GM12878 (cell line): ENCODE data around the gene AOAH. TPM values are rescaled to one million over a fixed set of nuclear protein-coding genes. Genes with fewer than 3 reads are reported as not detected.
"Not testable (repeated sequence)": the region's sequence is repeated elsewhere in the genome, so short reads cannot be mapped to it uniquely, and the experiment has no call there.

Experiments
- ATAC-seq: fragments of 200-7000 bp; cut with Tn5 transposase; 3 replicates; pipeline ENCODE4 v1.9.1; 2020; ENCODE audit warnings: mild to moderate bottlenecking, moderate library complexity
- BruUV-seq: library from RNA; stranded (reverse); fragments of 400-500 nt; replicated peaks from 2 replicates; lab custom pipeline; 2021; lab: Mats Ljungman, UMichigan
- CTCF ChIA-PET: fragments of 300-600 bp; sonication (Branson Sonifier 250); formaldehyde crosslinking; extraction: SDS; loops from one replicate; lab custom pipeline; 2021; ENCODE audit warnings: inconsistent platforms; lab: Yijun Ruan, JAX
- POLR2A ChIA-PET: fragments of 350-600 bp; formaldehyde crosslinking; extraction: SDS; loops from one replicate; lab custom pipeline; 2021; ENCODE audit warnings: inconsistent platforms; lab: Charles Lee
- RAD21 ChIA-PET: fragments of 300-600 bp; sonication (Branson Sonifier 250); formaldehyde crosslinking; loops from one replicate; lab custom pipeline; 2023; ENCODE audit warnings: antibody characterized with exemption; ENCODE audit not compliant: unreplicated experiment; lab: Charles Lee
- SMC1A ChIA-PET: fragments of 300-600 bp; sonication (Branson Sonifier 250); formaldehyde crosslinking; loops from one replicate; lab custom pipeline; 2023; ENCODE audit not compliant: unreplicated experiment, uncharacterized antibody; lab: Charles Lee
- DNase-seq: peaks from one replicate; pipeline ENCODE4 v3.0.0-alpha.2; 2011; ENCODE audit warnings: low read depth, low spot score
- FAIRE-seq: peaks from 3 replicates; lab custom pipeline; 2011; peaks lifted over from hg19 to GRCh38; lab: Jason Lieb, UNC
- H2AFZ ChIP-seq: 2 replicates; pipeline ENCODE4 v1.6.0; 2011; ENCODE audit warnings: low read depth, low read length, control low read depth; ENCODE audit not compliant: control insufficient read depth
- H3K27ac ChIP-seq: 2 replicates; pipeline ENCODE4 v1.5.1; 2011; ENCODE audit warnings: control low read depth; ENCODE audit not compliant: control insufficient read depth, insufficient read depth
- H3K27me3 ChIP-seq, 2 experiments: replicated peaks in 1 of 2; 2 replicates each; pipeline versions ENCODE4 v1.6.0 to v1.6.1; 2011; ENCODE audit warnings: low read length in 1 of 2; ENCODE audit not compliant: control insufficient read depth in 2 of 2, insufficient read depth in 2 of 2
- H3K36me3 ChIP-seq, 2 experiments: 2 replicates each; pipeline ENCODE4 v1.5.1; 2011; ENCODE audit warnings: low read length in 1 of 2; ENCODE audit not compliant: control insufficient read depth in 2 of 2, insufficient read depth in 2 of 2
- H3K4me1 ChIP-seq: 2 replicates; pipeline ENCODE4 v1.6.1; 2011; ENCODE audit warnings: mild to moderate bottlenecking, low read length, moderate library complexity, mixed read lengths; ENCODE audit not compliant: control insufficient read depth, insufficient read depth
- H3K4me2 ChIP-seq: 2 replicates; pipeline ENCODE4 v1.6.0; 2011; ENCODE audit warnings: control low read depth; ENCODE audit not compliant: control insufficient read depth, insufficient read depth
- H3K4me3 ChIP-seq: fragments of 200-600 bp; sonication (generic); 2 replicates; pipeline ENCODE4 v1.5.1; 2016
- H3K79me2 ChIP-seq: 2 replicates; pipeline ENCODE4 v1.6.0; 2011; ENCODE audit warnings: low read length; ENCODE audit not compliant: control insufficient read depth, insufficient read depth
- H3K9ac ChIP-seq: 2 replicates; pipeline ENCODE4 v1.8.0; 2011; ENCODE audit warnings: low read length, control low read depth, mixed read lengths; ENCODE audit not compliant: control insufficient read depth, insufficient read depth
- H3K9me3 ChIP-seq: replicated peaks from 3 replicates; pipeline ENCODE4 v1.5.1; 2011; ENCODE audit warnings: mild to moderate bottlenecking, low read length; ENCODE audit not compliant: control insufficient read depth, insufficient read depth
- H4K20me1 ChIP-seq: 2 replicates; pipeline ENCODE4 v1.6.0; 2011; ENCODE audit not compliant: control insufficient read depth, insufficient read depth
- ATF7 ChIP-seq: fragments of 450-650 bp; IDR thresholded peaks from 2 replicates; pipeline ENCODE4 v1.6.1; 2016; ENCODE audit warnings: low read depth, mild to moderate bottlenecking
- CBX5 ChIP-seq: sonication (generic); IDR thresholded peaks from 2 replicates; pipeline ENCODE4 v1.6.1; 2016; ENCODE audit warnings: low read depth, moderate library complexity, mild to moderate bottlenecking, inconsistent platforms
- CHD1 ChIP-seq: IDR thresholded peaks from 2 replicates; pipeline ENCODE4 v1.6.1; 2012; ENCODE audit warnings: low read depth, low read length, improper control_type of control experiment
- CREB1 ChIP-seq: IDR thresholded peaks from 2 replicates; pipeline ENCODE4 v1.6.1; 2012; ENCODE audit warnings: low read depth, mild to moderate bottlenecking, inconsistent platforms
- CREM ChIP-seq: IDR thresholded peaks from 2 replicates; pipeline ENCODE4 v1.6.1; 2014; ENCODE audit warnings: antibody characterized with exemption, low read depth
- EGR1 ChIP-seq, 2 experiments: IDR thresholded peaks; 1 replicate in 1 of 2; 2 replicates in 1 of 2; pipeline ENCODE4 v1.6.1; 2011 to 2012; ENCODE audit warnings: low read depth in 2 of 2, low read length in 2 of 2, borderline replicate concordance in 1 of 2, mild to moderate bottlenecking in 1 of 2, moderate library complexity in 1 of 2
- HSF1 ChIP-seq: fragments of 150-350 bp; IDR thresholded peaks from 2 replicates; pipeline ENCODE4 v1.6.1; 2014; ENCODE audit warnings: mild to moderate bottlenecking, low read depth, low read length
- IKZF1 ChIP-seq: fragments of 450-650 bp; conservative IDR thresholded peaks from 2 replicates; pipeline ENCODE4 v1.6.1; 2017; ENCODE audit warnings: antibody characterized with exemption, mild to moderate bottlenecking
- MTA3 ChIP-seq: IDR thresholded peaks from 2 replicates; pipeline ENCODE4 v1.6.1; 2012; ENCODE audit warnings: low read length, inconsistent platforms, borderline replicate concordance
- MYC ChIP-seq: IDR thresholded peaks from 2 replicates; pipeline ENCODE4 v1.6.1; 2011; ENCODE audit warnings: mild to moderate bottlenecking, low read length, moderate library complexity, inconsistent platforms; ENCODE audit not compliant: insufficient read depth, insufficient replicate concordance, insufficient read length, severe bottlenecking
- NR2F1 ChIP-seq: fragments of 450-650 bp; conservative IDR thresholded peaks from 2 replicates; pipeline ENCODE4 v1.6.1; 2017; ENCODE audit warnings: mild to moderate bottlenecking
- PBX3 ChIP-seq: IDR thresholded peaks from 2 replicates; pipeline ENCODE4 v1.6.1; 2011; ENCODE audit warnings: mild to moderate bottlenecking, low read depth, low read length, moderate library complexity; ENCODE audit not compliant: insufficient replicate concordance
- SREBF2 ChIP-seq: IDR thresholded peaks from 2 replicates; pipeline ENCODE4 v1.6.1; 2012; ENCODE audit warnings: mild to moderate bottlenecking, low read length
- SUPT20H ChIP-seq: IDR thresholded peaks from 2 replicates; pipeline ENCODE4 v1.6.1; 2011; ENCODE audit warnings: low read depth, mild to moderate bottlenecking, low read length, moderate library complexity, borderline replicate concordance; ENCODE audit not compliant: control insufficient read depth
- WGBS: methylation state at CpG from one replicate; pipeline ENCODE4 v1.1.6; 2016; ENCODE audit warnings: low lambda C conversion rate; ENCODE audit not compliant: insufficient replicate concordance, insufficient coverage; ENCODE audit errors: missing lambda C conversion rate; 5-methylcytosine and 5-hydroxymethylcytosine counted together
- in situ Hi-C: fragments of 300-500 bp; cut with MboI; formaldehyde crosslinking; loops from 9 replicates; pipeline ENCODE4 v1.14.3; 2018; ENCODE audit warnings: mixed read lengths
- intact Hi-C: fragments of 100-400 bp; cut with micrococcal nuclease; formaldehyde crosslinking; loops from one replicate; pipeline ENCODE4 v1.14.2; 2022; ENCODE audit not compliant: unreplicated experiment
- polyA plus RNA-seq, 11 experiments: library from polyadenylated mRNA; depleted of rRNA in 4 of 11; unstranded in 6 of 11; stranded (reverse) in 5 of 11; fragments of >200 nt; fragmentation: Nextera tagmentation in 4 of 11; fragmentation: Illumina TruSeq in 1 of 11; extraction: Ambion mirVana in 4 of 11; extraction: Trizol in 1 of 11; gene quantifications; 1 replicate in 1 of 11; 2 replicates in 10 of 11; pipeline versions ENCODE4 v1.2.1 to v1.2.3, GENCODE V29; 2011 to 2016; ENCODE audit warnings: inconsistent platforms in 2 of 11, missing spikeins in 2 of 11, low read depth in 1 of 11
- total RNA-seq, 4 experiments: library from RNA; depleted of rRNA in 3 of 4; stranded (reverse); fragments of >200 nt in 3 of 4; fragmentation: Illumina TruSeq in 1 of 4; extraction: Trizol in 1 of 4; gene quantifications; 2 replicates each; pipeline versions ENCODE4 v1.2.1 to v1.2.3, GENCODE V29; 2013 to 2021
- TF ChIP-seq, protein P1 (sequence below): fragments of 450-650 bp; IDR thresholded peaks from 2 replicates; pipeline ENCODE4 v1.6.1; 2016; ENCODE audit warnings: mild to moderate bottlenecking

AOAH gene
- total and polyA plus RNA-seq, 10 of the 15 experiments (the other 5 are each of a cell fraction or from before 2014, with no cell fraction given), result 0.32 to 2.8 (median 1.4) TPM

DNA sequence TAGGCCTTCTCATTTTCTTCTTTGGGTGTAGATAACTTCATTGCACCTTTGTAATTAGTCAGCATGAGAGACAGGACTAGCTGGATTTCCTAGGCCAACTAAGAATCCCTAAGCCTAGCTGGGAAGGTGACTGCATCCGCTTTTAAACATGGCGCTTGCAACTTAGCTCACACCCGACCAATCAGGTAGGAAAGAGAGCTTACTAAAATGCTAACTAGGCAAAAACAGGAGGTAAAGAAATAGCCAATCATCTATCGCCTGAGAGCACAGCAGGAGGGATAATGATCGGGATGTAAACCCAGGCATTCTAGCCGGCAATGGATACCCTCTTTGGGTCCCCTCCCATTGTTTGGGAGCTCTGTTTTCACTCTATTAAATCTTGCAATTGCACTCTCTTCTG, 75.0 kb downstream of the AOAH start:
- H3K9me3 ChIP-seq, ATAC-seq, H3K9ac ChIP-seq, H4K20me1 ChIP-seq, FAIRE-seq, H3K79me2 ChIP-seq, POLR2A ChIA-PET, RAD21 ChIA-PET, H3K36me3 ChIP-seq, BruUV-seq, H3K4me3 ChIP-seq, H2AFZ ChIP-seq, intact Hi-C loops, H3K4me1 ChIP-seq, H3K27ac ChIP-seq, DNase-seq, in situ Hi-C loops, H3K4me2 ChIP-seq, H3K27me3 ChIP-seq: not testable (repeated sequence)
- SMC1A ChIA-PET, result interaction anchor here (0.6 to 1.8 kb wide), 3 partner anchors 8 to 42 kb away, joined by 3 to 5 read pairs (median 4); no protein-coding TSS in a partner anchor
- WGBS, result 72% methylated on average over 6 of the region's 6 CpGs
- CTCF ChIA-PET, result interaction anchor here (0.5 to 1.1 kb wide), 3 partner anchors 22 to 156 kb away, joined by 3 to 4 read pairs (median 3); no protein-coding TSS in a partner anchor

DNA sequence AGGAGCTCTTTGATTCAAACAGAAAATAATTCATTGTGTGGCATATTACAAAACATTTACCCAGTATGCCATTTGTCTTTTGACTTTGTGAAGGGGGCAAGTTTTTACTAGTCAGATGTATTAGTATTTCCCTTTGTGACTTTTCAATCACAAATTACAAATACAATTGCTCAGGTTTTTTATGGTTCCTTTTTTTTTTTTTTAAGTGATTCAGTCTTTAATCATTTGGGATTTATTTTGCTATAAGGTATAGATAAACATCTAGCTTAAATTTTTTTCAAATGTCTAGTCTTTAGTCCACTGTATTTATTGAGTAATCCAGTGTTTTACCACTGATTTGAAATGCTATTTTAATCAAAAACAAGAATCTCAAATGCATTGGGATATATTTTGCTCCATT, 75.9 kb downstream of the AOAH start:
- no peaks in the 10 kb centered on the region for H4K20me1 ChIP-seq
- ATAC-seq (no peak), DNase-seq (no peak), FAIRE-seq (no peak)
- no peak overlapping the region for H3K27ac ChIP-seq
- no peaks in the 10 kb centered on the region for H3K79me2 ChIP-seq
- no peaks in the 10 kb centered on the region for H3K36me3 ChIP-seq
- H3K27me3 ChIP-seq, result peaks cover 0 to 1% of the 10 kb centered on the region in 2 experiments; a peak in 2 of 4 replicates
- H3K9ac ChIP-seq, result no peak overlapping the region
- intact Hi-C loops, result no loop called here
- in situ Hi-C loops, result no loop called here
- no peak overlapping the region for H2AFZ ChIP-seq
- ChIA-PET POLR2A (no interaction called here), RAD21 (no interaction called here), CTCF (interaction anchor here (1.1 kb wide), 2 partner anchors 22 to 24 kb away, joined by 3 read pairs; no protein-coding TSS in a partner anchor), SMC1A (interaction anchor here (1.0 to 1.8 kb wide), 2 partner anchors 21 to 28 kb away, joined by 5 read pairs; no protein-coding TSS in a partner anchor)
- TF ChIP-seq CBX5 (no peak), MTA3 (no peak), CREB1 (no peak), MYC (no peak), HSF1 (no peak), CHD1 (no peak), SREBF2 (no peak), IKZF1 (no peak), NR2F1 (no peak), PBX3 (no peak), CREM (no peak), EGR1 (IDR thresholded peaks at IDR 0.05; ENCODE audit: borderline replicate concordance in 1 of 2, low read depth in 2 of 2, low read length in 2 of 2) (no peak), SUPT20H (no peak), ATF7 (no peak)
- TF ChIP-seq, protein P1, sequence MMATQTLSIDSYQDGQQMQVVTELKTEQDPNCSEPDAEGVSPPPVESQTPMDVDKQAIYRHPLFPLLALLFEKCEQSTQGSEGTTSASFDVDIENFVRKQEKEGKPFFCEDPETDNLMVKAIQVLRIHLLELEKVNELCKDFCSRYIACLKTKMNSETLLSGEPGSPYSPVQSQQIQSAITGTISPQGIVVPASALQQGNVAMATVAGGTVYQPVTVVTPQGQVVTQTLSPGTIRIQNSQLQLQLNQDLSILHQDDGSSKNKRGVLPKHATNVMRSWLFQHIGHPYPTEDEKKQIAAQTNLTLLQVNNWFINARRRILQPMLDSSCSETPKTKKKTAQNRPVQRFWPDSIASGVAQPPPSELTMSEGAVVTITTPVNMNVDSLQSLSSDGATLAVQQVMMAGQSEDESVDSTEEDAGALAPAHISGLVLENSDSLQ, result no peak
- BruUV-seq, result no TSS peak
- no peaks in the 10 kb centered on the region for H3K4me1 ChIP-seq
- H3K4me3 ChIP-seq, result no peak overlapping the region
- no peak overlapping the region for H3K4me2 ChIP-seq
- H3K9me3 ChIP-seq, result no peaks in the 10 kb centered on the region
